ENCODE results near the gene KRI1.

Gene KRI1

GRCh38 chr19:10565567-10566407 is at the start of gene KRI1:
KRI1 (minus strand) TSS chr19:10566010; CDS start chr19:10565999, 11 bp downstream.
- DNase-seq (ENCODE audit: low spot score) = peak; percentile 100

GRCh38 chr19:10612499-10613119 is 46.8 kb upstream of the KRI1 start:
- DNase-seq (ENCODE audit: low spot score) = peak; percentile 78

GRCh38 chr19:10611907-10612306 is 46.1 kb upstream of the KRI1 start:
- no peak for DNase-seq (ENCODE audit: low spot score)

- DNase-seq (ENCODE audit: low spot score) = peak; percentile 21
These were observed 38.7 kb upstream of the KRI1 start for GRCh38 chr19:10604460-10604980.

GRCh38 chr19:10603873-10604459 is 38.2 kb upstream of the KRI1 start:
- peak; percentile 22 for DNase-seq (ENCODE audit: low spot score)

- DNase-seq (ENCODE audit: low spot score) = peak; percentile 39
These were observed 37.5 kb upstream of the KRI1 start for GRCh38 chr19:10603084-10603872.

- DNase-seq (ENCODE audit: low spot score) = peak; percentile 86
These were observed 36.7 kb upstream of the KRI1 start for GRCh38 chr19:10602330-10603083.

- DNase-seq (ENCODE audit: low spot score) = no peak
These were observed 36.2 kb upstream of the KRI1 start for GRCh38 chr19:10601999-10602329.

- no peak for DNase-seq (ENCODE audit: low spot score)
These were observed 34.3 kb upstream of the KRI1 start for GRCh38 chr19:10600149-10600548.

- DNase-seq (ENCODE audit: low spot score) = no peak
These were observed 28.2 kb upstream of the KRI1 start for GRCh38 chr19:10593820-10594637.

GRCh38 chr19:10593148-10593547 is 27.3 kb upstream of the KRI1 start:
- no peak for DNase-seq (ENCODE audit: low spot score)

- DNase-seq (ENCODE audit: low spot score) = no peak
These were observed 22.0 kb upstream of the KRI1 start for GRCh38 chr19:10587839-10588150.

- no peak for DNase-seq (ENCODE audit: low spot score)
These were observed 21.4 kb upstream of the KRI1 start, which contains the start of gene AP1M2 for GRCh38 chr19:10587022-10587838. AP1M2 (minus strand) TSS chr19:10587312; CDS start chr19:10587231, 81 bp downstream.

GRCh38 chr19:10586396-10586795 is 20.6 kb upstream of the KRI1 start:
- DNase-seq (ENCODE audit: low spot score) = no peak

GRCh38 chr19:10583036-10583776 is 17.4 kb upstream of the KRI1 start:
- DNase-seq (ENCODE audit: low spot score) = no peak

- no peak for DNase-seq (ENCODE audit: low spot score)
These were observed 16.3 kb upstream of the KRI1 start for GRCh38 chr19:10582091-10582490.

- peak; percentile 94 for DNase-seq (ENCODE audit: low spot score)
These were observed 15.3 kb upstream of the KRI1 start for GRCh38 chr19:10580979-10581631.

GRCh38 chr19:10577951-10578350 is 12.1 kb upstream of the KRI1 start:
- DNase-seq (ENCODE audit: low spot score) = no peak

Data from hematopoietic multipotent progenitor cell treated with erythropoietin and hydrocortisone succinate and interleukin-3 and kit ligand, for 15 days (in vitro differentiated cells).